ENCODE measurements around the gene FGF14.

- TF ChIP-seq, protein P1, sequence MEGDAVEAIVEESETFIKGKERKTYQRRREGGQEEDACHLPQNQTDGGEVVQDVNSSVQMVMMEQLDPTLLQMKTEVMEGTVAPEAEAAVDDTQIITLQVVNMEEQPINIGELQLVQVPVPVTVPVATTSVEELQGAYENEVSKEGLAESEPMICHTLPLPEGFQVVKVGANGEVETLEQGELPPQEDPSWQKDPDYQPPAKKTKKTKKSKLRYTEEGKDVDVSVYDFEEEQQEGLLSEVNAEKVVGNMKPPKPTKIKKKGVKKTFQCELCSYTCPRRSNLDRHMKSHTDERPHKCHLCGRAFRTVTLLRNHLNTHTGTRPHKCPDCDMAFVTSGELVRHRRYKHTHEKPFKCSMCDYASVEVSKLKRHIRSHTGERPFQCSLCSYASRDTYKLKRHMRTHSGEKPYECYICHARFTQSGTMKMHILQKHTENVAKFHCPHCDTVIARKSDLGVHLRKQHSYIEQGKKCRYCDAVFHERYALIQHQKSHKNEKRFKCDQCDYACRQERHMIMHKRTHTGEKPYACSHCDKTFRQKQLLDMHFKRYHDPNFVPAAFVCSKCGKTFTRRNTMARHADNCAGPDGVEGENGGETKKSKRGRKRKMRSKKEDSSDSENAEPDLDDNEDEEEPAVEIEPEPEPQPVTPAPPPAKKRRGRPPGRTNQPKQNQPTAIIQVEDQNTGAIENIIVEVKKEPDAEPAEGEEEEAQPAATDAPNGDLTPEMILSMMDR (IDR thresholded peaks at IDR 0.05; ENCODE audit: insufficient read depth, low read length, poor library complexity, severe bottlenecking), result no peak
- TF ChIP-seq EZH2phosphoT487 (conservative IDR thresholded peaks at IDR 0.05; ENCODE audit: low read length), result no peak
Observed at GRCh38 chr13:101858860-101859259, 543.0 kb downstream of the FGF14 start.
